H9 (cell line): Measurements from ENCODE around the gene NAPA. TPM values are rescaled to one million over a fixed set of nuclear protein-coding genes. Genes with fewer than 3 reads are reported as not detected.

Source experiments
- DNase-seq: peaks from one replicate; pipeline ENCODE4 v3.0.0-alpha.2; 2017
- H2AFZ ChIP-seq: one replicate; pipeline ENCODE4 v1.6.1; 2013; ENCODE audit warnings: mild to moderate bottlenecking, low read length, control low read depth, moderate library complexity
- H2AK5ac ChIP-seq: 2 replicates; pipeline ENCODE4 v1.6.1; 2013; ENCODE audit warnings: low read length, control low read depth, mixed read lengths; ENCODE audit not compliant: insufficient read length
- H2BK120ac ChIP-seq: one replicate; pipeline ENCODE4 v1.6.1; 2013; ENCODE audit warnings: low read depth, mild to moderate bottlenecking, low read length, control low read depth, inconsistent platforms; ENCODE audit not compliant: poor library complexity, severe bottlenecking
- H2BK12ac ChIP-seq: 2 replicates; pipeline ENCODE4 v1.6.1; 2013; ENCODE audit warnings: low read length, control low read depth, mixed read lengths, low read depth; ENCODE audit not compliant: insufficient read length
- H2BK15ac ChIP-seq: 2 replicates; pipeline ENCODE4 v1.6.1; 2013; ENCODE audit warnings: low read depth, low read length, control low read depth
- H2BK20ac ChIP-seq: one replicate; pipeline ENCODE4 v1.6.1; 2013; ENCODE audit warnings: low read depth, mild to moderate bottlenecking, low read length, control low read depth, inconsistent platforms; ENCODE audit not compliant: poor library complexity, severe bottlenecking
- H2BK5ac ChIP-seq: 2 replicates; pipeline ENCODE4 v1.6.1; 2013; ENCODE audit warnings: low read length, control low read depth, mixed read lengths; ENCODE audit not compliant: insufficient read length
- H3K14ac ChIP-seq: 2 replicates; pipeline ENCODE4 v1.6.1; 2013; ENCODE audit warnings: low read length, control low read depth; ENCODE audit not compliant: insufficient read depth
- H3K18ac ChIP-seq: 2 replicates; pipeline ENCODE4 v1.6.1; 2013; ENCODE audit warnings: low read depth, mild to moderate bottlenecking, mixed read lengths, low read length, control low read depth; ENCODE audit not compliant: insufficient read length
- H3K23ac ChIP-seq: 2 replicates; pipeline ENCODE4 v1.6.1; 2013; ENCODE audit warnings: low read length, control low read depth, mixed read lengths, low read depth; ENCODE audit not compliant: insufficient read length
- H3K23me2 ChIP-seq: 2 replicates; pipeline ENCODE4 v1.6.1; 2013; ENCODE audit warnings: low read depth, mild to moderate bottlenecking, mixed read lengths, low read length, control low read depth; ENCODE audit not compliant: insufficient read length, poor library complexity, severe bottlenecking
- H3K27ac ChIP-seq: 2 replicates; pipeline ENCODE4 v1.5.1; 2013; ENCODE audit warnings: low read length, control low read depth, mixed read lengths, low read depth; ENCODE audit not compliant: insufficient read length
- H3K27me3 ChIP-seq: 2 replicates; pipeline ENCODE4 v1.6.1; 2013; ENCODE audit warnings: low read length, control low read depth, inconsistent platforms; ENCODE audit not compliant: insufficient read depth
- H3K4ac ChIP-seq: 2 replicates; pipeline ENCODE4 v1.6.1; 2013; ENCODE audit warnings: low read depth, mild to moderate bottlenecking, control low read depth, inconsistent platforms, low read length, moderate library complexity
- H3K4me1 ChIP-seq: 2 replicates; pipeline ENCODE4 v1.6.1; 2013; ENCODE audit warnings: low read length, control low read depth, inconsistent platforms; ENCODE audit not compliant: insufficient read depth
- H3K4me2 ChIP-seq: 2 replicates; pipeline ENCODE4 v1.6.1; 2013; ENCODE audit warnings: low read length, control low read depth, mixed read lengths; ENCODE audit not compliant: insufficient read length, insufficient read depth
- H3K56ac ChIP-seq: 2 replicates; pipeline ENCODE4 v1.6.1; 2013; ENCODE audit warnings: low read depth, mild to moderate bottlenecking, mixed read lengths, low read length, control low read depth; ENCODE audit not compliant: insufficient read length
- H3K79me1 ChIP-seq: 2 replicates; pipeline ENCODE4 v1.6.1; 2013; ENCODE audit warnings: low read depth, mild to moderate bottlenecking, moderate library complexity, low read length, control low read depth, inconsistent platforms; ENCODE audit not compliant: insufficient read depth, poor library complexity, severe bottlenecking
- H3K79me2 ChIP-seq: 2 replicates; pipeline ENCODE4 v1.6.1; 2013; ENCODE audit warnings: low read length, control low read depth, inconsistent platforms; ENCODE audit not compliant: insufficient read depth
- H3K9ac ChIP-seq: 2 replicates; pipeline ENCODE4 v1.6.1; 2013; ENCODE audit warnings: low read length, control low read depth, mixed read lengths; ENCODE audit not compliant: insufficient read length; ENCODE audit errors: extremely low read depth
- H3K9me3 ChIP-seq: one replicate; pipeline ENCODE4 v1.6.1; 2013; ENCODE audit warnings: low read depth, low read length, inconsistent platforms; ENCODE audit not compliant: control insufficient read depth
- H3T11ph ChIP-seq: one replicate; pipeline ENCODE4 v1.6.1; 2013; ENCODE audit warnings: mild to moderate bottlenecking, low read length, control low read depth, inconsistent platforms
- H4K20me1 ChIP-seq: one replicate; pipeline ENCODE4 v1.6.1; 2013; ENCODE audit not compliant: control insufficient read depth, insufficient read length, insufficient read depth
- H4K5ac ChIP-seq: 2 replicates; pipeline ENCODE4 v1.6.1; 2013; ENCODE audit warnings: low read depth, mild to moderate bottlenecking, mixed read lengths, low read length, control low read depth; ENCODE audit not compliant: insufficient read length
- H4K8ac ChIP-seq: replicated peaks from 2 replicates; pipeline ENCODE4 v1.6.1; 2013; ENCODE audit warnings: low read length, control low read depth, mixed read lengths, low read depth; ENCODE audit not compliant: insufficient read length
- H4K91ac ChIP-seq: 2 replicates; pipeline ENCODE4 v1.6.1; 2013; ENCODE audit warnings: low read depth, mild to moderate bottlenecking, moderate library complexity, mixed read lengths, low read length, control low read depth; ENCODE audit not compliant: insufficient read length
- H3K27ac Mint-ChIP-seq, 3 experiments: 2 replicates in 2 of 3; 3 replicates in 1 of 3; pipeline ENCODE4 v1.8.0; 2020 to 2021; ENCODE audit warnings: mixed read lengths in 3 of 3, mild to moderate bottlenecking in 1 of 3, moderate library complexity in 1 of 3
- H3K27me3 Mint-ChIP-seq: 2 replicates; pipeline ENCODE4 v1.8.0; 2021; ENCODE audit warnings: low read depth, mild to moderate bottlenecking, moderate library complexity, mixed read lengths
- H3K36me3 Mint-ChIP-seq, 3 experiments: 2 replicates in 2 of 3; 3 replicates in 1 of 3; pipeline ENCODE4 v1.8.0; 2020 to 2021; ENCODE audit warnings: low read depth in 3 of 3, mixed read lengths in 3 of 3; ENCODE audit not compliant: insufficient read depth in 1 of 3
- H3K4me1 Mint-ChIP-seq, 2 experiments: 2 replicates each; pipeline ENCODE4 v1.8.0; 2020; ENCODE audit warnings: mixed read lengths in 2 of 2
- H3K4me3 Mint-ChIP-seq, 2 experiments: 2 replicates in 1 of 2; 3 replicates in 1 of 2; pipeline ENCODE4 v1.8.0; 2020 to 2021; ENCODE audit warnings: mild to moderate bottlenecking in 2 of 2, mixed read lengths in 2 of 2, moderate library complexity in 1 of 2
- H3K9me3 Mint-ChIP-seq, 2 experiments: 2 replicates in 1 of 2; 3 replicates in 1 of 2; pipeline ENCODE4 v1.8.0; 2020; ENCODE audit warnings: mild to moderate bottlenecking in 2 of 2, mixed read lengths in 2 of 2, moderate library complexity in 1 of 2
- CTCF ChIP-seq: fragments of 200-600 bp; sonication (generic); conservative IDR thresholded peaks from 3 replicates; pipeline ENCODE4 v1.8.0; 2021; ENCODE audit warnings: antibody characterized with exemption, mild to moderate bottlenecking
- WGBS: extraction: QIAGEN DNeasy Blood & Tissue Kit; methylation state at CpG from one replicate; pipeline ENCODE4 v1.1.7; 2013; ENCODE audit warnings: missing lambda C conversion rate, low lambda C conversion rate, mixed read lengths; ENCODE audit not compliant: insufficient read length; ENCODE audit errors: extremely low coverage; 5-methylcytosine and 5-hydroxymethylcytosine counted together
- total RNA-seq: library from RNA; stranded (reverse); gene quantifications from 2 replicates; pipeline ENCODE4 v1.2.1, GENCODE V29; 2021

The NAPA gene
- total RNA-seq, 1 experiment from 2014 or later: 62.8 TPM

- no peak overlapping the region for H2BK12ac ChIP-seq
- peaks cover 0 to 5% of the 10 kb centered on the region in 2 experiments; a peak in 3 of 4 replicates for H3K4me1 Mint-ChIP-seq
- no peaks in the 10 kb centered on the region for H3K79me1 ChIP-seq
- H3K27ac ChIP-seq: no peak overlapping the region
- no peak overlapping the region for H3K4me3 Mint-ChIP-seq
- no peak overlapping the region for H3K4ac ChIP-seq
- H2BK20ac ChIP-seq: no peak overlapping the region
- no peaks in the 10 kb centered on the region for H3K27me3 ChIP-seq
- no peak overlapping the region for H2AK5ac ChIP-seq
- H3K27me3 Mint-ChIP-seq: no peaks in the 10 kb centered on the region; the same call in 1 of the 2 replicates
- H3K27ac Mint-ChIP-seq: peak overlapping the region in 1 of 3 experiments; percentile 85; a peak in 1 of 7 replicates
- H3K79me2 ChIP-seq: no peaks in the 10 kb centered on the region
- H2BK5ac ChIP-seq: no peak overlapping the region
- no peaks in the 10 kb centered on the region for H3K36me3 Mint-ChIP-seq
- no peak for TF ChIP-seq CTCF
- H3K9me3 ChIP-seq: no peaks in the 10 kb centered on the region
- no peak overlapping the region for H2BK120ac ChIP-seq
- no peak overlapping the region for H4K91ac ChIP-seq
- WGBS: no CpG with 5 or more reads among the region's 9 CpGs
- no peak overlapping the region for H3K14ac ChIP-seq
- no peak overlapping the region for H4K5ac ChIP-seq
- H3K18ac ChIP-seq: no peak overlapping the region
- no peak overlapping the region for H3K9ac ChIP-seq
- no peak overlapping the region for H4K8ac ChIP-seq
- H3K56ac ChIP-seq: no peak overlapping the region
- no peaks in the 10 kb centered on the region for H3K9me3 Mint-ChIP-seq
- H3K4me1 ChIP-seq: no peaks in the 10 kb centered on the region
- H2BK15ac ChIP-seq: no peak overlapping the region
- no peak for DNase-seq
- no peaks in the 10 kb centered on the region for H3K23me2 ChIP-seq
- H3K4me2 ChIP-seq: no peak overlapping the region
- H3T11ph ChIP-seq: no peak overlapping the region
- no peak overlapping the region for H3K23ac ChIP-seq
- no peak overlapping the region for H2AFZ ChIP-seq
- H4K20me1 ChIP-seq: no peaks in the 10 kb centered on the region
These were observed 27.2 kb upstream of the NAPA start for GRCh38 chr19:47542030-47542475.
